ENCODE measurements around the gene CLTRN. TPM values are rescaled to one million over a fixed set of nuclear protein-coding genes. Genes with fewer than 3 reads are reported as not detected.
A peak's percentile ranks its signal among the peaks of the same experiment; 100 is the strongest.

CLTRN gene
- total RNA-seq, 2 donors from 2014 or later, result 0.36 to 0.57 TPM

GRCh38 chrX:15679246-15679645 lies 14.6 kb upstream of the CLTRN start:
- Histone ChIP-seq H3K36me3 (no peaks in the 10 kb centered on the region), H3K4me3 (no peak overlapping the region), H3K27ac (no peak overlapping the region), H3K27me3 (replicated peaks; ENCODE audit: insufficient read depth) (no peaks in the 10 kb centered on the region), H3K4me1 (replicated peaks) (no peaks in the 10 kb centered on the region), H3K9me3 (no peaks in the 10 kb centered on the region)
- intact Hi-C loops (cut with DNase I), result loop anchor here (10.0 kb wide), 2 partner anchors 176 to 184 kb away; partner anchors contain the start of genes AP1S2 and PIR
- TF ChIP-seq POLR2AphosphoS5 (IDR thresholded peaks at IDR 0.05), result no peak
- TF ChIP-seq, protein P1, sequence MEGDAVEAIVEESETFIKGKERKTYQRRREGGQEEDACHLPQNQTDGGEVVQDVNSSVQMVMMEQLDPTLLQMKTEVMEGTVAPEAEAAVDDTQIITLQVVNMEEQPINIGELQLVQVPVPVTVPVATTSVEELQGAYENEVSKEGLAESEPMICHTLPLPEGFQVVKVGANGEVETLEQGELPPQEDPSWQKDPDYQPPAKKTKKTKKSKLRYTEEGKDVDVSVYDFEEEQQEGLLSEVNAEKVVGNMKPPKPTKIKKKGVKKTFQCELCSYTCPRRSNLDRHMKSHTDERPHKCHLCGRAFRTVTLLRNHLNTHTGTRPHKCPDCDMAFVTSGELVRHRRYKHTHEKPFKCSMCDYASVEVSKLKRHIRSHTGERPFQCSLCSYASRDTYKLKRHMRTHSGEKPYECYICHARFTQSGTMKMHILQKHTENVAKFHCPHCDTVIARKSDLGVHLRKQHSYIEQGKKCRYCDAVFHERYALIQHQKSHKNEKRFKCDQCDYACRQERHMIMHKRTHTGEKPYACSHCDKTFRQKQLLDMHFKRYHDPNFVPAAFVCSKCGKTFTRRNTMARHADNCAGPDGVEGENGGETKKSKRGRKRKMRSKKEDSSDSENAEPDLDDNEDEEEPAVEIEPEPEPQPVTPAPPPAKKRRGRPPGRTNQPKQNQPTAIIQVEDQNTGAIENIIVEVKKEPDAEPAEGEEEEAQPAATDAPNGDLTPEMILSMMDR (IDR thresholded peaks at IDR 0.05), result no peak
- no peak for TF ChIP-seq POLR2A (IDR thresholded peaks at IDR 0.05)
- WGBS, result 92% methylated on average over 6 of the region's 6 CpGs
- DNase-seq (ENCODE audit: low spot score), result no peak

GRCh38 chrX:15678339-15678738 lies 13.7 kb upstream of the CLTRN start:
- H3K36me3 ChIP-seq, result no peaks in the 10 kb centered on the region
- WGBS, result 76% methylated on average over 2 of the region's 2 CpGs
- H3K4me3 ChIP-seq, result no peak overlapping the region
- no peak overlapping the region for H3K27ac ChIP-seq
- H3K4me1 ChIP-seq (replicated peaks), result no peaks in the 10 kb centered on the region
- intact Hi-C loops (cut with DNase I), result loop anchor here (10.0 kb wide), 2 partner anchors 176 to 184 kb away; partner anchors contain the start of genes AP1S2 and PIR
- no peak for DNase-seq (ENCODE audit: low spot score)
- H3K9me3 ChIP-seq, result no peaks in the 10 kb centered on the region
- TF ChIP-seq POLR2AphosphoS5 (IDR thresholded peaks at IDR 0.05), result no peak
- TF ChIP-seq, protein P1 (IDR thresholded peaks at IDR 0.05), result no peak
- TF ChIP-seq POLR2A (IDR thresholded peaks at IDR 0.05), result no peak
- H3K27me3 ChIP-seq (replicated peaks; ENCODE audit: insufficient read depth), result no peaks in the 10 kb centered on the region

- Histone ChIP-seq H3K4me3 (no peak overlapping the region), H3K4me1 (replicated peaks) (no peaks in the 10 kb centered on the region), H3K9me3 (no peaks in the 10 kb centered on the region), H3K27me3 (replicated peaks; ENCODE audit: insufficient read depth) (no peaks in the 10 kb centered on the region), H3K27ac (no peak overlapping the region), H3K36me3 (no peaks in the 10 kb centered on the region)
- DNase-seq (ENCODE audit: low spot score), result no peak
- WGBS, result 80% methylated on average over 2 of the region's 2 CpGs
- intact Hi-C loops (cut with DNase I), result loop anchor here (10.0 kb wide), 2 partner anchors 178 to 182 kb away; partner anchors contain the start of genes AP1S2 and PIR
- TF ChIP-seq POLR2A (IDR thresholded peaks at IDR 0.05), result no peak
- TF ChIP-seq POLR2AphosphoS5 (IDR thresholded peaks at IDR 0.05), result no peak
- TF ChIP-seq, protein P1 (IDR thresholded peaks at IDR 0.05), result no peak
These were observed 12.3 kb upstream of the CLTRN start for GRCh38 chrX:15676886-15677285.

DNA sequence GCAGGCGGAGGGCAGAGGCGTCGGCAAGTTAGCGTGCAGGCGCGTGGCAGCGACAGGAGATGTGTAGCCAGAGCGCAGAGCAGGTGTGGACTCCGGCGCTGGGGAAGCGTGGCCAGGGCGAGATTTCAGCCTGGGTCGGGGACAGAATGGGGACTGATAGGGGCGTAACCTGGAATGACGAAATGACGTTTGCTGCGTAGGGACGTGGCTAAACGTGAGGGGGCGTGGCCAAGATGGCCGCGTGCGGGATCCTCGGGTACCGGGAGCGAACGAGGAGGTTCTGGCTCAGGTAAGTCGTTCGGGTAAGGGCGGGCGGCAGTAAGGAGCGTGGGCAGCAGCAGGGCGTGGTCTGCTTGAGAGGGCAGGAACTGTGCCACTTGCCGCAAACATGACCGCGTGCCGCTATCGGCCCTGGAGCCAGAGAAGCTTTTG lies 10.9 kb upstream of the CLTRN start:
- TF ChIP-seq POLR2A (IDR thresholded peaks at IDR 0.05) (peak; percentile 41), POLR2AphosphoS5 (IDR thresholded peaks at IDR 0.05) (no peak)
- TF ChIP-seq, protein P1 (IDR thresholded peaks at IDR 0.05), result no peak
- 1% methylated on average over 24 of the region's 38 CpGs for WGBS
- intact Hi-C loops (cut with DNase I), result loop anchor here (10.0 kb wide), 2 partner anchors 179 to 181 kb away; partner anchors contain the start of genes AP1S2 and PIR
- Histone ChIP-seq H3K4me1 (replicated peaks) (no peaks in the 10 kb centered on the region), H3K9me3 (no peaks in the 10 kb centered on the region), H3K4me3 (peak overlapping the region; percentile 49 to 54), H3K36me3 (no peaks in the 10 kb centered on the region), H3K27ac (peak overlapping the region; percentile 94 to 97), H3K27me3 (replicated peaks; ENCODE audit: insufficient read depth) (no peaks in the 10 kb centered on the region)
- peak; percentile 68 for DNase-seq (ENCODE audit: low spot score)
